ENCODE measurements around the gene RTN1. TPM values are rescaled to one million over a fixed set of nuclear protein-coding genes. Genes with fewer than 3 reads are reported as not detected.

The RTN1 gene
- total and polyA plus RNA-seq, 10 of the 15 experiments (the other 5 are each of a cell fraction or from before 2014, with no cell fraction given) = 0.03 to 0.55 (median 0.13) TPM; not detected in 4

- Histone ChIP-seq H2AFZ (ENCODE audit: control insufficient read depth, low read depth, low read length) (no peak overlapping the region), H3K4me2 (ENCODE audit: control insufficient read depth, insufficient read depth) (no peak overlapping the region), H3K79me2 (ENCODE audit: control insufficient read depth, insufficient read depth, low read length) (no peaks in the 10 kb centered on the region), H3K4me3 (no peak overlapping the region), H3K4me1 (ENCODE audit: control insufficient read depth, insufficient read depth, low read length) (no peaks in the 10 kb centered on the region), H3K9me3 (replicated peaks; ENCODE audit: control insufficient read depth, insufficient read depth, low read length) (no peaks in the 10 kb centered on the region), H3K36me3 (ENCODE audit: control insufficient read depth in 2 of 2, insufficient read depth in 2 of 2, low read length in 1 of 2) (no peaks in the 10 kb centered on the region), H3K27me3 (replicated peaks in 1 of 2; ENCODE audit: control insufficient read depth in 2 of 2, insufficient read depth in 2 of 2, low read length in 1 of 2) (no peaks in the 10 kb centered on the region), H3K27ac (ENCODE audit: control insufficient read depth, insufficient read depth) (no peak overlapping the region), H3K9ac (ENCODE audit: control insufficient read depth, insufficient read depth, low read length) (no peak overlapping the region), H4K20me1 (ENCODE audit: control insufficient read depth, insufficient read depth) (no peaks in the 10 kb centered on the region)
- no TSS peak for BruUV-seq (replicated peaks)
- CTCF ChIA-PET = interaction anchor here (1.5 kb wide), 1 partner anchor 602 kb away, joined by 3 read pairs; no protein-coding TSS in a partner anchor
- in situ Hi-C loops (cut with MboI) = no loop called here
- WGBS (ENCODE audit: insufficient coverage, insufficient replicate concordance, low lambda C conversion rate, missing lambda C conversion rate) = 68% methylated on average over 19 of the region's 23 CpGs
- POLR2A ChIA-PET = interaction anchor here (0.7 kb wide), 1 partner anchor 985 kb away, joined by 4 read pairs; no protein-coding TSS in a partner anchor
- TF ChIP-seq SMAD5 (IDR thresholded peaks at IDR 0.05; ENCODE audit: low read depth) (no peak), BCLAF1 (IDR thresholded peaks at IDR 0.05) (no peak), RUNX3 (IDR thresholded peaks at IDR 0.05; ENCODE audit: low read length) (no peak), YY1 (IDR thresholded peaks at IDR 0.05; ENCODE audit: low read depth, low read length) (no peak), ZSCAN29 (IDR thresholded peaks at IDR 0.05) (no peak), EP300 (IDR thresholded peaks at IDR 0.05; ENCODE audit: borderline replicate concordance in 1 of 2, control insufficient read depth in 1 of 2, low read depth in 2 of 2, low read length in 2 of 2) (no peak), NRF1 (conservative IDR thresholded peaks at IDR 0.05; ENCODE audit: low read depth, low read length) (no peak), FOXM1 (IDR thresholded peaks at IDR 0.05; ENCODE audit: low read depth, low read length) (no peak), TARDBP (IDR thresholded peaks at IDR 0.05; ENCODE audit: borderline replicate concordance) (no peak)
- TF ChIP-seq, protein P1, sequence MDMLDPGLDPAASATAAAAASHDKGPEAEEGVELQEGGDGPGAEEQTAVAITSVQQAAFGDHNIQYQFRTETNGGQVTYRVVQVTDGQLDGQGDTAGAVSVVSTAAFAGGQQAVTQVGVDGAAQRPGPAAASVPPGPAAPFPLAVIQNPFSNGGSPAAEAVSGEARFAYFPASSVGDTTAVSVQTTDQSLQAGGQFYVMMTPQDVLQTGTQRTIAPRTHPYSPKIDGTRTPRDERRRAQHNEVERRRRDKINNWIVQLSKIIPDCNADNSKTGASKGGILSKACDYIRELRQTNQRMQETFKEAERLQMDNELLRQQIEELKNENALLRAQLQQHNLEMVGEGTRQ (IDR thresholded peaks at IDR 0.05; ENCODE audit: borderline replicate concordance, low read depth, low read length) = no peak
- TF ChIP-seq, protein P2, sequence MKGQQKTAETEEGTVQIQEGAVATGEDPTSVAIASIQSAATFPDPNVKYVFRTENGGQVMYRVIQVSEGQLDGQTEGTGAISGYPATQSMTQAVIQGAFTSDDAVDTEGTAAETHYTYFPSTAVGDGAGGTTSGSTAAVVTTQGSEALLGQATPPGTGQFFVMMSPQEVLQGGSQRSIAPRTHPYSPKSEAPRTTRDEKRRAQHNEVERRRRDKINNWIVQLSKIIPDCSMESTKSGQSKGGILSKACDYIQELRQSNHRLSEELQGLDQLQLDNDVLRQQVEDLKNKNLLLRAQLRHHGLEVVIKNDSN (IDR thresholded peaks at IDR 0.05; ENCODE audit: borderline replicate concordance, extremely low read length, insufficient read depth, low read depth, low read length) = no peak
- RAD21 ChIA-PET (ENCODE audit: unreplicated experiment) = interaction anchor here (0.6 kb wide), 1 partner anchor 82 kb away, joined by 3 read pairs; no protein-coding TSS in a partner anchor
- no peak for ATAC-seq
- intact Hi-C loops (cut with micrococcal nuclease; ENCODE audit: unreplicated experiment) = no loop called here
- no peak for FAIRE-seq
- no peak for DNase-seq (ENCODE audit: low read depth, low spot score)
- SMC1A ChIA-PET (ENCODE audit: uncharacterized antibody, unreplicated experiment) = interaction anchor here (0.6 kb wide), 1 partner anchor 854 kb away, joined by 3 read pairs; no protein-coding TSS in a partner anchor
Observed at GRCh38 chr14:59582845-59583509, 287.6 kb downstream of the RTN1 start.
